Stimulated activated memory B cell treated with anti-CD40 and anti-IgM and Interleukin-4, amounts not matched to agents 10 μg/mL and 1 μg/mL and 100 μg/mL, for 72 hours (primary cell): ENCODE data around the gene KRT7.

Experiments used
- ATAC-seq: fragments of 150-1000 bp; cut with Tn5 transposase; 2 replicates; pipeline ENCODE4 v1.10.0; 2021
- H3K27ac Mint-ChIP-seq: one replicate; pipeline ENCODE4 v1.8.0; 2022; ENCODE audit warnings: mild to moderate bottlenecking, mixed read lengths
- H3K27me3 Mint-ChIP-seq: one replicate; pipeline ENCODE4 v1.8.0; 2022; ENCODE audit warnings: mixed read lengths
- H3K36me3 Mint-ChIP-seq: one replicate; pipeline ENCODE4 v1.8.0; 2022; ENCODE audit warnings: mixed read lengths
- H3K4me1 Mint-ChIP-seq: one replicate; pipeline ENCODE4 v1.8.0; 2022; ENCODE audit warnings: mixed read lengths
- H3K4me3 Mint-ChIP-seq: one replicate; pipeline ENCODE4 v1.8.0; 2022; ENCODE audit warnings: mild to moderate bottlenecking, moderate library complexity, mixed read lengths
- H3K9me3 Mint-ChIP-seq: one replicate; pipeline ENCODE4 v1.8.0; 2022; ENCODE audit warnings: mixed read lengths

Gene KRT7

DNA sequence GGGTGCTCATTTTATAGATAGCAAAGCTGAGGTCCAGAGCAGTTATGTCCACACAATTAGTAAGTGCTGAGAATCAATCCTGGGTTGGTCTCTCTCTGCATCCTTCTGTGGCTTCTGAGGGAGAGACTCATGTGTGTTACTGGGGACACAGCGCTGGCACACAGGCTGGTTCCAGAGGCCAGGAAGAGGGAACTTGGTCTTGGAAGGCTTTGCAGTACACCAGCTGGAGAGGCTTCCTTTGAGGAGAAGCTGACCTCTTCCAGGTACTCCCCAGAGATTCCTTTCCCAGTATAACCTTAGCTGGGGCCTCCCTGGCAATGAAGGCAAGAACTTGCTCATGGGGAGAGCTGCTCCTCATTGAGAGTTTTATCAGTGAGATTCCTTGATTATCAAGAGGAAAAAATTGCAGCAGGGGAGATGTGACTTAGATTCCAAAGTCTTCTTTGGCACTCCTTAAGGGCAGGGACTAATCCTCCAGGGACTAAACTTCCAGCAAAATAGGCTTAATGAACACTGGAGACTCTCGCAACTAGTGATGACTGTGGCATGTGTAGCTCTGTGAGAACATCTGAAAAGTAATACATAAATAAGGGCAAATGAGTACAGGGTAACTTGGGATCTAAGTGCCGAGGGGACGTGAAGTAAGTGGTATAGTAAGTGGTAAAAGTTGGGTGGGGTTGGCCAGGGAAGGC, 27.3 kb upstream of the KRT7 start:
- no peaks in the 10 kb centered on the region for H3K36me3 Mint-ChIP-seq
- peaks cover 7% of the 10 kb centered on the region for H3K4me1 Mint-ChIP-seq
- H3K27me3 Mint-ChIP-seq: peaks cover 51% of the 10 kb centered on the region
- no peak overlapping the region for H3K4me3 Mint-ChIP-seq
- H3K9me3 Mint-ChIP-seq: no peaks in the 10 kb centered on the region
- no peak for ATAC-seq
- no peak overlapping the region for H3K27ac Mint-ChIP-seq

GRCh38 chr12:52206304-52207040, 26.6 kb upstream of the KRT7 start:
- Mint-ChIP-seq H3K9me3 (no peaks in the 10 kb centered on the region), H3K4me3 (no peak overlapping the region), H3K27ac (no peak overlapping the region), H3K4me1 (peaks cover 7% of the 10 kb centered on the region), H3K27me3 (peaks cover 51% of the 10 kb centered on the region), H3K36me3 (no peaks in the 10 kb centered on the region)
- no peak for ATAC-seq

- no peak overlapping the region for H3K4me3 Mint-ChIP-seq
- no peak for ATAC-seq
- H3K4me1 Mint-ChIP-seq: peaks cover 7% of the 10 kb centered on the region
- H3K36me3 Mint-ChIP-seq: no peaks in the 10 kb centered on the region
- H3K27ac Mint-ChIP-seq: no peak overlapping the region
- no peaks in the 10 kb centered on the region for H3K9me3 Mint-ChIP-seq
- peaks cover 46% of the 10 kb centered on the region for H3K27me3 Mint-ChIP-seq
These were observed 25.9 kb upstream of the KRT7 start for GRCh38 chr12:52207106-52207505.

- no peak overlapping the region for H3K27ac Mint-ChIP-seq
- H3K27me3 Mint-ChIP-seq: peaks cover 40% of the 10 kb centered on the region
- no peaks in the 10 kb centered on the region for H3K9me3 Mint-ChIP-seq
These were observed 25.1 kb upstream of the KRT7 start for GRCh38 chr12:52207895-52208294.

GRCh38 chr12:52208424-52209165, 24.4 kb upstream of the KRT7 start:
- Mint-ChIP-seq H3K27ac (no peak overlapping the region), H3K4me3 (no peak overlapping the region), H3K4me1 (no peaks in the 10 kb centered on the region), H3K27me3 (peaks cover 41% of the 10 kb centered on the region), H3K36me3 (no peaks in the 10 kb centered on the region), H3K9me3 (no peaks in the 10 kb centered on the region)
- ATAC-seq: no peak

More at GRCh38 chr12:52207895-52208294, 25.1 kb upstream of the KRT7 start:
- ATAC-seq: no peak
- Mint-ChIP-seq H3K4me1 (peaks cover 4% of the 10 kb centered on the region), H3K4me3 (no peak overlapping the region), H3K36me3 (no peaks in the 10 kb centered on the region)

GRCh38 chr12:52209321-52209720, 23.7 kb upstream of the KRT7 start:
- H3K27ac Mint-ChIP-seq: no peak overlapping the region
- ATAC-seq: no peak
- H3K27me3 Mint-ChIP-seq: peaks cover 49% of the 10 kb centered on the region
- H3K4me1 Mint-ChIP-seq: no peaks in the 10 kb centered on the region
- no peaks in the 10 kb centered on the region for H3K36me3 Mint-ChIP-seq
- H3K9me3 Mint-ChIP-seq: no peaks in the 10 kb centered on the region
- no peak overlapping the region for H3K4me3 Mint-ChIP-seq

DNA sequence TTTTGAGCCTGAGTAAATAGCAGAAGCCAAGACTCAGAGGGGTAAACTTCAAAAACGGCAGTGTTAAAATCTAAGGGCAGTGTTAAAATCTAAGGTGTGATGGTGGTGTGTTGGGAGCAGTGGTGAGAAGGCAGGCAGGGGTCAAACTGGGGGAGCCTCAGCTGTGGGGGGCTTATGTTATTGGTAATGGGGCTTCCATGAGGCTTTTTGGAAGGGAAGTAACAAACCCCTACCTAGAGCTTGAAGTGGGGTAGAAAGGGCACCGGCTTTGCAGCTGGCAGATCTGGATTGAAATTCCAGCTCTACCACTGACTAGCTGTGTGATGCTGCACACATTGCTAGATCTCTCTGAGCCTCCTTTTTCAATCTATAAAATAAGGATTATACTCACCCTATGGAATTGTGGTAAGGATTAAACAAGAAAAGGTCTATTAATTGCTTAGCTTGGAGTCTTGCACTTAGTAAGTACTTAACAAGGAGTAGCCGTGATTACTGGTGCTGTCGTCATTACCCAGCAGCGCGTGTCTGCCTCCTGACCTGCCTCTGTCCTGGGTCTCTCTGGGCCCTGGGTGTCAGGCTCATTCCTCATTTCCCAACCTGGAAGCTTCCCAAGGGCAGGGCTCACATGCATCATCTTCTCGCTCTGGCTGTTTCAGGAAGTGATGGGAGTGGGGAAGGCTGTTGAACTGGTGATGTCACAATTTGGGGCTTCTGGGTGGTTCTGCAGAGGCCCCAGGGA, 22.7 kb upstream of the KRT7 start:
- Mint-ChIP-seq H3K4me3 (no peak overlapping the region), H3K9me3 (no peaks in the 10 kb centered on the region), H3K27ac (no peak overlapping the region), H3K27me3 (peaks cover 59% of the 10 kb centered on the region), H3K4me1 (no peaks in the 10 kb centered on the region), H3K36me3 (no peaks in the 10 kb centered on the region)
- no peak for ATAC-seq

- Mint-ChIP-seq H3K4me1 (no peaks in the 10 kb centered on the region), H3K4me3 (no peak overlapping the region), H3K27me3 (peaks cover 59% of the 10 kb centered on the region)
These were observed 22.0 kb upstream of the KRT7 start for GRCh38 chr12:52210925-52211650.

DNA sequence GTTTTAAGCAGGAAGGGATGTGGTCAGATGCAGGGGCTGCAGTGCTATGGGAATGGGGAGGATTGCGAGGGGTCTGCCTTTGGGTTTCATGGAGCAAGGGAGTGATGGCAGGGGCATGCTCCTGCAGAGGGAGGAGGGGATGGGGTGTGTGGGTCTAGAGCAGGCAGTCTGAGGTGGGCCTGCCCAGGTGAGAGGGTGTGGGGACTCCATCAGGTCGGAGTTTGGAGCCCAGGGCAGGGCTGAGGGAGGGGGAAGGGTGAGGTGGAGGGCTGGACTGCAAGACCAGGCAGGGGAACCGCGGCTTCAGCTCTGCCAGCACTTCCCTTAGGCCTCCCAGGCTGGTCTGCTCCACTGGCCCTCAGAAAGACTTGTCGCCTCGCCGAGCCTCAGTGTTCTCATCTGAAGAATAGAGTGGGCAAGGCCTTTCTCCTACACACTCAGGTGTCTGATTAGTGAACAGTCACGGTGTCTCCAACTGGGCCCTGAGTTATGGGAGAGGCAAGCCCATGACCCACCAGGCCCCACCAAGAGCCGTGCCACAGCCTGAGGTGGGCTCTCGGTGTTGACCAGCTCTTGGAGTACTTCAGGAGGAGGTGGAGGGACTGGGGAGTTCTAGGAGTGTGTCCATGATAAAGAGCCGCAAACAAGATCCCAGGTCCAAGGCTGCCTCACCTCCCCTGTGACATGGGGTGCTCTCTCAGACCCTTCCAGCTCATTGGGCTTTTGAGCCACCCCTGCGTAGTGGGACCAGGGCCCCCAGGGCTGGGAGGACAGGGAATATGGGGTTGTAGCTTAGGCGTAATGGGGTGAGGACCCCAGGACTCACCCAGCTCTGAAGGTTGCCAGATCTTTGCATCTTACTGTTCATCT, 21.1 kb upstream of the KRT7 start:
- Mint-ChIP-seq H3K9me3 (no peaks in the 10 kb centered on the region), H3K36me3 (no peaks in the 10 kb centered on the region), H3K27ac (no peak overlapping the region), H3K4me3 (no peak overlapping the region), H3K4me1 (no peaks in the 10 kb centered on the region), H3K27me3 (peaks cover 50% of the 10 kb centered on the region)
- ATAC-seq: no peak

More at GRCh38 chr12:52210925-52211650, 22.0 kb upstream of the KRT7 start:
- Mint-ChIP-seq H3K9me3 (no peaks in the 10 kb centered on the region), H3K36me3 (no peaks in the 10 kb centered on the region), H3K27ac (no peak overlapping the region)
- ATAC-seq: no peak

DNA sequence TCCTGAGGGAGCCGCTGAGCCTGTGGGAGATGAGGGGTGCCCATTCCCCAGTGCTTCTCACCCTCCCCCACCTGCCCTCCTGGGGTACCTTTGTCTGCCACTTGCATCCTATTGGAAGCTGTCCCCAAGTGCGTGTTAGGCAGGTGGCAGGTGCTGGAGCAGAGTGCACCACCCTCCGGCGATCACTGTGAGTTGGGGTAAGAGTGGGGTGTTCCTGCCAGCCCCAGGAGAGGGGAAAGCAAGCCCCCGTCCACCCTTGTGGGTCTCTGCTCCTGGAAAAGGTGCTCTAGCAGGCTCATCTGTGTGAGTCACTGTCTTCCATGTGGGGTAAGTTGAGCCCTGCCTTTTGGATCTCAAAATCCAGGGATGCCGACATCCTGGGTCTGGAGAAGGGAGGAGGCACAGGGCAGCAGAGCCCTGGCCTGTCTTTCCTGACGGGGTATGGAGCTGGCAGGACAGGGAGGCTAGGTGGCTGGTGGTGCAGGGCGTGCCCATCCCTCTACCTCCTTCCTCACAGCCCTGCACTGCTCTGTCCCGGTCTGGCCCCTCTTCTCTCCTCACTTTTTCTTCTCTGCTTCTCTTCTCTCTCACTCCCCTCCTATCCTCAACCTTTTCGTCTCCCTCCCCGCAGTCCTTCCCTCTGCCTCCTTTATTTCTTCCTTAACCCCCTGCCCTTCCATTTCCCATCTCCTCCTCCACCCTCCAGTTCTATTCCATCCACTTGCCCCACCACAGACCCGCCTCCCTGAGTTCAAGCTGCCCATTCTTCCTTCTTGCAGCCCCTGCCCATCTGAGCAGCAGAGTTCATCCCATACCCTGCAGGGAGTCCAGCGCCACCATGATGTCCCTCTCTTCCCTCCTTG, 20.1 kb upstream of the KRT7 start:
- no peaks in the 10 kb centered on the region for H3K9me3 Mint-ChIP-seq
- no peak for ATAC-seq
- no peak overlapping the region for H3K4me3 Mint-ChIP-seq
- peaks cover 41% of the 10 kb centered on the region for H3K27me3 Mint-ChIP-seq
- no peaks in the 10 kb centered on the region for H3K36me3 Mint-ChIP-seq
- no peak overlapping the region for H3K27ac Mint-ChIP-seq
- no peaks in the 10 kb centered on the region for H3K4me1 Mint-ChIP-seq

- H3K27ac Mint-ChIP-seq: no peak overlapping the region
- H3K36me3 Mint-ChIP-seq: no peaks in the 10 kb centered on the region
- no peak overlapping the region for H3K4me3 Mint-ChIP-seq
- ATAC-seq: peak; percentile 13
- H3K27me3 Mint-ChIP-seq: peaks cover 41% of the 10 kb centered on the region
- no peaks in the 10 kb centered on the region for H3K4me1 Mint-ChIP-seq
- H3K9me3 Mint-ChIP-seq: no peaks in the 10 kb centered on the region
These were observed 19.3 kb upstream of the KRT7 start for GRCh38 chr12:52213564-52214420.

- no peaks in the 10 kb centered on the region for H3K4me1 Mint-ChIP-seq
- no peak for ATAC-seq
- no peak overlapping the region for H3K27ac Mint-ChIP-seq
- H3K9me3 Mint-ChIP-seq: no peaks in the 10 kb centered on the region
- H3K27me3 Mint-ChIP-seq: peaks cover 41% of the 10 kb centered on the region
- no peak overlapping the region for H3K4me3 Mint-ChIP-seq
- H3K36me3 Mint-ChIP-seq: no peaks in the 10 kb centered on the region
These were observed 18.6 kb upstream of the KRT7 start for GRCh38 chr12:52214421-52214802.
